ENCODE results near the gene LMF1.
"Not testable (repeated sequence)": the region's sequence is repeated elsewhere in the genome, so short reads cannot be mapped to it uniquely, and the experiment has no call there.

Gene LMF1

GRCh38 chr16:959232-960040, 11.3 kb downstream of the LMF1 start:
- H3K4me3 ChIP-seq (ENCODE audit: low read depth, low read length), result no peak overlapping the region
- no peak for TF ChIP-seq CTCF (IDR thresholded peaks at IDR 0.05; ENCODE audit: borderline replicate concordance, insufficient read depth, low read depth, low read length)

- not testable (repeated sequence) for H3K4me3 ChIP-seq (ENCODE audit: low read depth, low read length)
Observed at GRCh38 chr16:955766-956165, 15.0 kb downstream of the LMF1 start.

- H3K4me3 ChIP-seq (ENCODE audit: low read depth, low read length), result not testable (repeated sequence)
Observed at GRCh38 chr16:953818-954217, 17.0 kb downstream of the LMF1 start.

GRCh38 chr16:952321-952720, 18.5 kb downstream of the LMF1 start:
- no peak for TF ChIP-seq CTCF (IDR thresholded peaks at IDR 0.05; ENCODE audit: borderline replicate concordance, insufficient read depth, low read depth, low read length)
- H3K4me3 ChIP-seq (ENCODE audit: low read depth, low read length), result no peak overlapping the region

- no peak overlapping the region for H3K4me3 ChIP-seq (ENCODE audit: low read depth, low read length)
- TF ChIP-seq CTCF (IDR thresholded peaks at IDR 0.05; ENCODE audit: borderline replicate concordance, insufficient read depth, low read depth, low read length), result no peak
Observed at GRCh38 chr16:951660-952301, 19.0 kb downstream of the LMF1 start.

- not testable (repeated sequence) for H3K4me3 ChIP-seq (ENCODE audit: low read depth, low read length)
Observed at GRCh38 chr16:950733-951573, 19.8 kb downstream of the LMF1 start.

- H3K4me3 ChIP-seq (ENCODE audit: low read depth, low read length), result not testable (repeated sequence)
Observed at GRCh38 chr16:948767-949166, 22.0 kb downstream of the LMF1 start.

GRCh38 chr16:947922-948303, 22.9 kb downstream of the LMF1 start:
- H3K4me3 ChIP-seq (ENCODE audit: low read depth, low read length), result not testable (repeated sequence)

- no peak for TF ChIP-seq CTCF (IDR thresholded peaks at IDR 0.05; ENCODE audit: borderline replicate concordance, insufficient read depth, low read depth, low read length)
Observed at GRCh38 chr16:947255-947921, 23.4 kb downstream of the LMF1 start.

More at GRCh38 chr16:947255-947921, 23.4 kb downstream of the LMF1 start:
- no peak overlapping the region for H3K4me3 ChIP-seq (ENCODE audit: low read depth, low read length)

All from GM12875 (cell line).